Lung (tissue), 12 donors: ENCODE measurements around the gene YY2. TPM values are rescaled to one million over a fixed set of nuclear protein-coding genes. Genes with fewer than 3 reads are reported as not detected.
"Not testable (repeated sequence)": the region's sequence is repeated elsewhere in the genome, so short reads cannot be mapped to it uniquely, and the experiment has no call there.

Experiments used
- ATAC-seq: fragments of 200-7000 bp; cut with Tn5 transposase; one replicate; pipeline ENCODE4 v1.9.1; 2020; ENCODE audit warnings: moderate number of reproducible peaks; ENCODE audit not compliant: insufficient read depth, low FRiP score
- DNase-seq, 3 donors: peaks; one replicate each; pipeline ENCODE4 v3.0.0-alpha.2; 2013 to 2017
- H3K27ac ChIP-seq, 2 donors: one replicate each; pipeline ENCODE4 v1.5.1; 2013; ENCODE audit warnings: mild to moderate bottlenecking in 2 of 2, moderate library complexity in 2 of 2, control low read depth in 1 of 2, inconsistent platforms in 1 of 2, low read depth in 1 of 2, low read length in 1 of 2
- H3K27me3 ChIP-seq, 3 donors: one replicate each; pipeline ENCODE4 v1.5.1; 2013; ENCODE audit warnings: low read length in 2 of 3; ENCODE audit not compliant: control insufficient read depth in 3 of 3, insufficient read depth in 3 of 3
- H3K36me3 ChIP-seq, 4 donors: one replicate each; pipeline ENCODE4 v1.5.1; 2013; ENCODE audit warnings: low read length in 4 of 4, mild to moderate bottlenecking in 1 of 4, moderate library complexity in 1 of 4; ENCODE audit not compliant: control insufficient read depth in 4 of 4, insufficient read depth in 4 of 4
- H3K4me1 ChIP-seq, 5 donors: one replicate each; pipeline ENCODE4 v1.5.1; 2013; ENCODE audit warnings: low read length in 5 of 5, mild to moderate bottlenecking in 2 of 5, moderate library complexity in 1 of 5; ENCODE audit not compliant: control insufficient read depth in 5 of 5, insufficient read depth in 5 of 5
- H3K4me3 ChIP-seq: one replicate; pipeline ENCODE4 v1.5.1; 2013; ENCODE audit warnings: mild to moderate bottlenecking, control low read depth, moderate library complexity
- H3K9ac ChIP-seq, 2 donors: one replicate each; pipeline ENCODE4 v1.5.1; 2013; ENCODE audit warnings: low read length in 2 of 2, control low read depth in 1 of 2; ENCODE audit not compliant: insufficient read depth in 1 of 2
- H3K9me3 ChIP-seq, 4 donors: one replicate each; pipeline ENCODE4 v1.5.1; 2013; ENCODE audit warnings: low read length in 3 of 4, mild to moderate bottlenecking in 1 of 4, moderate library complexity in 1 of 4; ENCODE audit not compliant: control insufficient read depth in 4 of 4, insufficient read depth in 3 of 4
- CTCF ChIP-seq: IDR thresholded peaks from 2 replicates; pipeline ENCODE4 v1.5.1; 2012; ENCODE audit warnings: mild to moderate bottlenecking; ENCODE audit errors: control extremely low read depth, extremely low read depth
- WGBS, 2 donors: extraction: QIAGEN DNeasy Blood & Tissue Kit; methylation state at CpG; one replicate each; pipeline ENCODE4 v1.1.7; 2013; 5-methylcytosine and 5-hydroxymethylcytosine counted together
- polyA plus RNA-seq, 2 donors: library from polyadenylated mRNA; stranded (reverse); fragments of 200-250 nt; gene quantifications; one replicate each; pipeline ENCODE4 v1.2.1, GENCODE V29; 2013
- total RNA-seq, 2 donors: library from RNA; depleted of rRNA in 1 of 2; stranded (reverse); fragments of >200 nt in 1 of 2; gene quantifications; one replicate each; pipeline ENCODE4 v1.2.1, GENCODE V29; 2014 to 2021
- donor health status: control.
- donor health status: control.
- donor health status: Bipolar disorder and iron deficiency.
- donor health status: healthy.
- donor health status: DM: yes; HTN: yes; CAD: no.

YY2 gene
- total and polyA plus RNA-seq, 4 donors: 0.77 to 4.1 (median 1.4) TPM

- Histone ChIP-seq H3K4me1 (no peaks in the 10 kb centered on the region), H3K36me3 (no peaks in the 10 kb centered on the region), H3K9me3 (no peaks in the 10 kb centered on the region), H3K27ac (no peak overlapping the region), H3K9ac (no peak overlapping the region), H3K4me3 (no peak overlapping the region), H3K27me3 (peaks cover 0 to 14% (median 3%) of the 10 kb centered on the region in 3 donors)
- TF ChIP-seq CTCF: no peak
- 63 to 80% methylated on average over 4 of the region's 4 CpGs for WGBS, 2 donors
- DNase-seq: peak in 2 of 3 donors; percentile 3 to 11
- no peak for ATAC-seq
Measured at GRCh38 chrX:21873063-21873775, 17.4 kb downstream of the YY2 start.

- 77 to 85% methylated on average over 3 of the region's 3 CpGs for WGBS, 2 donors
- ATAC-seq: not testable (repeated sequence)
Measured at GRCh38 chrX:21874182-21874581, 18.4 kb downstream of the YY2 start.

GRCh38 chrX:21875013-21875412 is 19.2 kb downstream of the YY2 start:
- ATAC-seq (no peak), DNase-seq (no peak)
- no peaks in the 10 kb centered on the region for H3K9me3 ChIP-seq
- H3K4me1 ChIP-seq: no peaks in the 10 kb centered on the region
- no peak for TF ChIP-seq CTCF
- H3K36me3 ChIP-seq: peaks cover 0 to 3% (median 0%) of the 10 kb centered on the region in 4 donors
- H3K4me3 ChIP-seq: no peak overlapping the region
- H3K9ac ChIP-seq: no peak overlapping the region
- no peak overlapping the region for H3K27ac ChIP-seq
- H3K27me3 ChIP-seq: peaks cover 0 to 14% (median 9%) of the 10 kb centered on the region in 3 donors
- WGBS, 2 donors: 47 to 91% methylated on average over 1 of the region's 1 CpG

More at GRCh38 chrX:21874182-21874581, 18.4 kb downstream of the YY2 start:
- H3K27me3 ChIP-seq: peaks cover 0 to 14% (median 9%) of the 10 kb centered on the region in 3 donors
- not testable (repeated sequence) for H3K4me3 ChIP-seq, H3K4me1 ChIP-seq, H3K9ac ChIP-seq, DNase-seq, H3K9me3 ChIP-seq, H3K36me3 ChIP-seq, H3K27ac ChIP-seq

- TF ChIP-seq CTCF: no peak
- ATAC-seq (no peak), DNase-seq (no peak)
- 83 to 96% methylated on average over 3 of the region's 3 CpGs for WGBS, 2 donors
- no peaks in the 10 kb centered on the region for H3K9me3 ChIP-seq
- H3K4me3 ChIP-seq: no peak overlapping the region
- peaks cover 0 to 4% (median 1%) of the 10 kb centered on the region in 4 donors for H3K36me3 ChIP-seq
- H3K4me1 ChIP-seq: peaks cover 0 to 2% (median 0%) of the 10 kb centered on the region in 5 donors
- H3K27me3 ChIP-seq: peaks cover 0 to 10% (median 9%) of the 10 kb centered on the region in 3 donors
- H3K27ac ChIP-seq: no peak overlapping the region
- no peak overlapping the region for H3K9ac ChIP-seq
Measured at GRCh38 chrX:21881881-21882574, 26.2 kb downstream of the YY2 start.
